ENCODE data around the gene FAM110A. TPM values are rescaled to one million over a fixed set of nuclear protein-coding genes. Genes with fewer than 3 reads are reported as not detected.
"Not testable (repeated sequence)": the region's sequence is repeated elsewhere in the genome, so short reads cannot be mapped to it uniquely, and the experiment has no call there.

The FAM110A gene
- total and polyA plus RNA-seq, 5 experiments from 2014 or later: 4.5 to 24.5 (median 20.3) TPM

- Mint-ChIP-seq H3K27me3 (no peaks in the 10 kb centered on the region), H3K27ac (peak overlapping the region in 9 of 10 donors; percentile 65 to 99 (median 97)), H3K4me1 (peaks cover 46 to 84% (median 77%) of the 10 kb centered on the region in 4 donors), H3K36me3 (peaks cover 0 to 11% (median 7%) of the 10 kb centered on the region in 3 donors), H3K9me3 (peaks cover 0 to 5% (median 0%) of the 10 kb centered on the region in 9 donors), H3K4me3 (peak overlapping the region in 7 of 10 donors; percentile 75 to 98 (median 95))
- DNase-seq: no peak
- ATAC-seq: no peak
- POLR2A ChIA-PET: no interaction called here
Observed at GRCh38 chr20:848193-848592, 14.7 kb downstream of the FAM110A start.

GRCh38 chr20:848731-849130, 15.2 kb downstream of the FAM110A start:
- Mint-ChIP-seq H3K27ac (peak overlapping the region in 9 of 10 donors; percentile 14 to 99 (median 84)), H3K4me3 (peak overlapping the region in 5 of 10 donors; percentile 12 to 93 (median 14)), H3K36me3 (peaks cover 0 to 12% (median 7%) of the 10 kb centered on the region in 3 donors), H3K4me1 (peaks cover 47 to 89% (median 78%) of the 10 kb centered on the region in 4 donors)
- POLR2A ChIA-PET: interaction anchor here (0.8 kb wide), 1 partner anchor 9 kb away, joined by 5 read pairs; no protein-coding TSS in a partner anchor
- H3K27me3 Mint-ChIP-seq, DNase-seq, H3K9me3 Mint-ChIP-seq, ATAC-seq: not testable (repeated sequence)

- peaks cover 38 to 92% (median 79%) of the 10 kb centered on the region in 4 donors for H3K4me1 Mint-ChIP-seq
- POLR2A ChIA-PET: interaction anchor here (0.5 to 0.9 kb wide), 4 partner anchors 8 to 24 kb away, joined by 3 to 4 read pairs (median 4); no protein-coding TSS in a partner anchor
- no peak overlapping the region for H3K4me3 Mint-ChIP-seq
- H3K9me3 Mint-ChIP-seq: peaks cover 0 to 5% (median 0%) of the 10 kb centered on the region in 9 donors
- no peaks in the 10 kb centered on the region for H3K27me3 Mint-ChIP-seq
- peaks cover 0 to 12% (median 7%) of the 10 kb centered on the region in 3 donors for H3K36me3 Mint-ChIP-seq
- peak overlapping the region; percentile 2 to 92 (median 82) for H3K27ac Mint-ChIP-seq
- DNase-seq (no peak), ATAC-seq (no peak)
Observed at GRCh38 chr20:853406-853996, 20.0 kb downstream of the FAM110A start.

GRCh38 chr20:854601-855000, 21.1 kb downstream of the FAM110A start:
- H3K27ac Mint-ChIP-seq: peak overlapping the region; percentile 63 to 92 (median 86)
- no peaks in the 10 kb centered on the region for H3K27me3 Mint-ChIP-seq
- POLR2A ChIA-PET: interaction anchor here (0.6 kb wide), 2 partner anchors 14 to 21 kb away, joined by 3 to 6 read pairs; partner anchors contain the start of gene FAM110A
- DNase-seq (no peak), ATAC-seq (no peak)
- peaks cover 0 to 12% (median 7%) of the 10 kb centered on the region in 3 donors for H3K36me3 Mint-ChIP-seq
- H3K9me3 Mint-ChIP-seq: peaks cover 0 to 5% (median 0%) of the 10 kb centered on the region in 9 donors
- peak overlapping the region in 2 of 10 donors; percentile 69 to 72 for H3K4me3 Mint-ChIP-seq
- peaks cover 40 to 93% (median 80%) of the 10 kb centered on the region in 4 donors for H3K4me1 Mint-ChIP-seq

- peaks cover 37 to 90% (median 80%) of the 10 kb centered on the region in 4 donors for H3K4me1 Mint-ChIP-seq
- H3K27me3 Mint-ChIP-seq: no peaks in the 10 kb centered on the region
- peak overlapping the region; percentile 63 to 93 (median 87) for H3K27ac Mint-ChIP-seq
- H3K9me3 Mint-ChIP-seq: peaks cover 0 to 2% (median 0%) of the 10 kb centered on the region in 9 donors
- H3K36me3 Mint-ChIP-seq: peaks cover 0 to 8% (median 3%) of the 10 kb centered on the region in 3 donors
- POLR2A ChIA-PET: interaction anchor here (0.6 to 2.5 kb wide), 4 partner anchors 9 to 37 kb away, joined by 3 to 20 read pairs (median 8); partner anchors contain the start of gene FAM110A
- no peak for DNase-seq
- ATAC-seq: peak; percentile 27 to 29
- peak overlapping the region; percentile 57 to 83 (median 70) for H3K4me3 Mint-ChIP-seq
Observed at GRCh38 chr20:855466-856360, 22.2 kb downstream of the FAM110A start.

GRCh38 chr20:856361-856775, 22.9 kb downstream of the FAM110A start:
- Mint-ChIP-seq H3K9me3 (no peaks in the 10 kb centered on the region), H3K36me3 (peaks cover 0 to 6% (median 0%) of the 10 kb centered on the region in 3 donors), H3K4me1 (peaks cover 32 to 83% (median 74%) of the 10 kb centered on the region in 4 donors), H3K27ac (peak overlapping the region; percentile 63 to 93 (median 87)), H3K27me3 (no peaks in the 10 kb centered on the region), H3K4me3 (peak overlapping the region; percentile 57 to 83 (median 70))
- POLR2A ChIA-PET: interaction anchor here (0.9 to 2.5 kb wide), 5 partner anchors 9 to 38 kb away, joined by 3 to 20 read pairs (median 4); partner anchors contain the start of gene FAM110A
- ATAC-seq (peak; percentile 97), DNase-seq (peak in 9 of 10 donors; percentile 25 to 70 (median 56))

GRCh38 chr20:858011-858410, 24.5 kb downstream of the FAM110A start:
- ATAC-seq: no peak
- Mint-ChIP-seq H3K4me3 (peak overlapping the region in 1 of 10 donors; percentile 39), H3K9me3 (no peaks in the 10 kb centered on the region), H3K36me3 (peaks cover 0 to 3% (median 0%) of the 10 kb centered on the region in 3 donors), H3K4me1 (peaks cover 23 to 67% (median 58%) of the 10 kb centered on the region in 4 donors), H3K27me3 (no peaks in the 10 kb centered on the region), H3K27ac (peak overlapping the region in 3 of 10 donors; percentile 22 to 62 (median 27))
- no peak for DNase-seq
- POLR2A ChIA-PET: interaction anchor here (1.4 to 1.5 kb wide), 2 partner anchors 17 to 25 kb away, joined by 4 read pairs; partner anchors contain the start of gene FAM110A

GRCh38 chr20:859751-860231, 26.3 kb downstream of the FAM110A start:
- peaks cover 20 to 50% (median 45%) of the 10 kb centered on the region in 4 donors for H3K4me1 Mint-ChIP-seq
- no peaks in the 10 kb centered on the region for H3K9me3 Mint-ChIP-seq
- H3K27ac Mint-ChIP-seq: peak overlapping the region in 2 of 10 donors; percentile 32 to 64
- H3K27me3 Mint-ChIP-seq: no peaks in the 10 kb centered on the region
- H3K36me3 Mint-ChIP-seq: no peaks in the 10 kb centered on the region
- DNase-seq (peak in 1 of 10 donors; percentile 4), ATAC-seq (no peak)
- H3K4me3 Mint-ChIP-seq: no peak overlapping the region
- POLR2A ChIA-PET: interaction anchor here (1.6 kb wide), 1 partner anchor 15 kb away, joined by 9 read pairs; no protein-coding TSS in a partner anchor

- H3K27me3 Mint-ChIP-seq: no peaks in the 10 kb centered on the region
- POLR2A ChIA-PET: no interaction called here
- ATAC-seq (no peak), DNase-seq (no peak)
- H3K27ac Mint-ChIP-seq: peak overlapping the region in 2 of 10 donors; percentile 51 to 63
- H3K36me3 Mint-ChIP-seq: no peaks in the 10 kb centered on the region
- H3K4me1 Mint-ChIP-seq: peaks cover 17 to 39% (median 34%) of the 10 kb centered on the region in 4 donors
- H3K4me3 Mint-ChIP-seq: no peak overlapping the region
- H3K9me3 Mint-ChIP-seq: no peaks in the 10 kb centered on the region
Observed at GRCh38 chr20:860891-861290, 27.4 kb downstream of the FAM110A start.

- DNase-seq (no peak), ATAC-seq (no peak)
- Mint-ChIP-seq H3K27me3 (no peaks in the 10 kb centered on the region), H3K27ac (no peak overlapping the region), H3K4me3 (no peak overlapping the region), H3K9me3 (no peaks in the 10 kb centered on the region), H3K36me3 (no peaks in the 10 kb centered on the region), H3K4me1 (peaks cover 0 to 4% (median 0%) of the 10 kb centered on the region in 4 donors)
- POLR2A ChIA-PET: no interaction called here
Observed at GRCh38 chr20:865440-865839, 31.9 kb downstream of the FAM110A start.

- DNase-seq (no peak), ATAC-seq (no peak)
- peaks cover 0 to 5% (median 0%) of the 10 kb centered on the region in 5 donors for H3K27me3 Mint-ChIP-seq
- H3K36me3 Mint-ChIP-seq: no peaks in the 10 kb centered on the region
- no peak overlapping the region for H3K4me3 Mint-ChIP-seq
- H3K27ac Mint-ChIP-seq: no peak overlapping the region
- POLR2A ChIA-PET: interaction anchor here (0.7 kb wide), 1 partner anchor 819 kb away, joined by 8 read pairs; no protein-coding TSS in a partner anchor
- peaks cover 0 to 4% (median under 1%) of the 10 kb centered on the region in 4 donors for H3K4me1 Mint-ChIP-seq
- no peaks in the 10 kb centered on the region for H3K9me3 Mint-ChIP-seq
Observed at GRCh38 chr20:868279-868678, 34.8 kb downstream of the FAM110A start.

GRCh38 chr20:869606-870005, 36.1 kb downstream of the FAM110A start:
- Mint-ChIP-seq H3K27me3 (peaks cover 0 to 9% (median 0%) of the 10 kb centered on the region in 5 donors), H3K36me3 (no peaks in the 10 kb centered on the region), H3K9me3 (no peaks in the 10 kb centered on the region), H3K27ac (peak overlapping the region in 1 of 10 donors; percentile 53), H3K4me1 (peaks cover 0 to 10% (median 1%) of the 10 kb centered on the region in 4 donors), H3K4me3 (no peak overlapping the region)
- no peak for DNase-seq
- ATAC-seq: no peak
- POLR2A ChIA-PET: no interaction called here

All from naive thymus-derived CD8-positive, alpha-beta T cell (primary cell).